Lower leg skin (tissue), 4 donors: ENCODE results near the gene AMIGO3. TPM values are rescaled to one million over a fixed set of nuclear protein-coding genes. Genes with fewer than 3 reads are reported as not detected.

Experiments
- DNase-seq, 2 donors: peaks; one replicate each; pipeline ENCODE4 v3.0.0-alpha.2; 2019; ENCODE audit warnings: low spot score in 2 of 2
- H3K4me3 ChIP-seq: fragments of 200-600 bp; sonication (generic); 2 replicates; pipeline ENCODE4 v1.5.1; 2017; ENCODE audit warnings: mild to moderate bottlenecking, low read depth; ENCODE audit not compliant: poor library complexity, severe bottlenecking
- CTCF ChIP-seq, 3 donors: fragments of 450-650 bp; IDR thresholded peaks; one replicate each; pipeline ENCODE4 v1.5.1; 2016; ENCODE audit warnings: antibody characterized with exemption in 3 of 3, mild to moderate bottlenecking in 3 of 3, moderate library complexity in 2 of 3
- POLR2A ChIP-seq, 2 donors: fragments of 450-650 bp; IDR thresholded peaks; one replicate each; pipeline ENCODE4 v1.6.1; 2016 to 2017; ENCODE audit warnings: antibody characterized with exemption in 2 of 2, mild to moderate bottlenecking in 1 of 2, moderate library complexity in 1 of 2
- WGBS, 2 donors: methylation state at CpG; one replicate each; pipeline ENCODE4 v1.1.5; 2018; 5-methylcytosine and 5-hydroxymethylcytosine counted together
- intact Hi-C: fragments of 100-400 bp; cut with DNase I; formaldehyde crosslinking; loops from one replicate; pipeline ENCODE4 v1.15.0; 2023; ENCODE audit warnings: low total_unique reads
- total RNA-seq, 4 donors: library from RNA; depleted of rRNA; stranded (reverse); fragments of >200 nt; gene quantifications; one replicate each; pipeline ENCODE4 v1.1.0, GENCODE V29; 2016

The AMIGO3 gene
- 1 to 10 TPM; 1.0 to 3.7 (median 3.1) TPM for total RNA-seq

- intact Hi-C loops, result no loop called here
- 0 to 1% methylated on average over 26 to 50 of the region's 50 CpGs for WGBS, 2 donors
- TF ChIP-seq CTCF (IDR thresholded peaks at IDR 0.05) (no peak), POLR2A (IDR thresholded peaks at IDR 0.05) (no peak)
- DNase-seq, result peak; percentile 95 to 99
- peak within 1 kb of the TSS; percentile 1 for H3K4me3 ChIP-seq
These were observed at the start of gene AMIGO3 for GRCh38 chr3:49719214-49719884. Gene AMIGO3 (minus strand): TSS chr3:49719684. CDS start chr3:49719465, 219 bp downstream.

GRCh38 chr3:49763981-49764380, 44.5 kb upstream of the AMIGO3 start:
- WGBS, 2 donors, result 95 to 99% methylated on average over 4 of the region's 4 CpGs
- no peak for TF ChIP-seq CTCF (IDR thresholded peaks at IDR 0.05)
- no peak for TF ChIP-seq POLR2A (IDR thresholded peaks at IDR 0.05)
- intact Hi-C loops, result no loop called here
- peak in 1 of 2 donors; percentile 17 for DNase-seq
- H3K4me3 ChIP-seq, result no peak overlapping the region

GRCh38 chr3:49761661-49762060, 42.2 kb upstream of the AMIGO3 start:
- TF ChIP-seq CTCF (IDR thresholded peaks at IDR 0.05) (no peak), POLR2A (IDR thresholded peaks at IDR 0.05) (no peak)
- DNase-seq, result peak in 1 of 2 donors; percentile 20
- 86 to 93% methylated on average over 3 of the region's 3 CpGs for WGBS, 2 donors
- intact Hi-C loops, result no loop called here
- no peak overlapping the region for H3K4me3 ChIP-seq

GRCh38 chr3:49759226-49759625, 39.7 kb upstream of the AMIGO3 start:
- DNase-seq, result no peak
- TF ChIP-seq POLR2A (IDR thresholded peaks at IDR 0.05) (no peak), CTCF (IDR thresholded peaks at IDR 0.05) (no peak)

GRCh38 chr3:49757197-49757596, 37.7 kb upstream of the AMIGO3 start:
- no peak for DNase-seq
- TF ChIP-seq CTCF (IDR thresholded peaks at IDR 0.05) (no peak), POLR2A (IDR thresholded peaks at IDR 0.05) (no peak)
- H3K4me3 ChIP-seq, result no peak overlapping the region
- WGBS, 2 donors, result 74 to 81% methylated on average over 2 of the region's 2 CpGs
- intact Hi-C loops, result no loop called here

More at GRCh38 chr3:49759226-49759625, 39.7 kb upstream of the AMIGO3 start:
- H3K4me3 ChIP-seq, result no peak overlapping the region
- intact Hi-C loops, result no loop called here
- 24 to 41% methylated on average over 1 of the region's 1 CpG for WGBS, 2 donors

GRCh38 chr3:49756036-49756435, 36.6 kb upstream of the AMIGO3 start:
- DNase-seq, result no peak
- WGBS, 2 donors, result 71 to 90% methylated on average over 1 of the region's 1 CpG
- TF ChIP-seq POLR2A (IDR thresholded peaks at IDR 0.05), result no peak
- no peak for TF ChIP-seq CTCF (IDR thresholded peaks at IDR 0.05)
- intact Hi-C loops, result no loop called here
- H3K4me3 ChIP-seq, result no peak overlapping the region
